Adrenal gland (tissue), 12 donors: ENCODE data around the gene CELSR2. TPM values are rescaled to one million over a fixed set of nuclear protein-coding genes. Genes with fewer than 3 reads are reported as not detected.

Experiments
- DNase-seq, 7 donors: peaks; one replicate each; pipeline ENCODE4 v3.0.0-alpha.2; 2019 to 2020
- H3K27ac ChIP-seq, 5 donors: fragments of 200-600 bp; sonication (generic) in 4 of 5; 1 replicate in 3 of 5; 2 replicates in 2 of 5; pipeline versions ENCODE4 v1.5.1 to v1.8.0; 2016 to 2020; ENCODE audit warnings: mild to moderate bottlenecking in 1 of 5
- H3K27me3 ChIP-seq: fragments of 200-600 bp; 2 replicates; pipeline ENCODE4 v1.8.0; 2021
- H3K36me3 ChIP-seq, 2 donors: fragments of 200-600 bp; replicated peaks in 1 of 2; 1 replicate in 1 of 2; 2 replicates in 1 of 2; pipeline versions ENCODE4 v1.5.1 to v1.8.0; 2018 to 2022
- H3K4me1 ChIP-seq, 2 donors: fragments of 200-600 bp; replicated peaks in 1 of 2; 1 replicate in 1 of 2; 2 replicates in 1 of 2; pipeline versions ENCODE4 v1.5.1 to v1.8.0; 2018 to 2021
- H3K4me3 ChIP-seq, 4 donors: fragments of 200-600 bp; sonication (generic) in 3 of 4; one replicate each; pipeline ENCODE4 v1.5.1; 2016 to 2018
- H3K9me3 ChIP-seq, 3 donors: fragments of 200-600 bp; sonication (generic) in 1 of 3; replicated peaks in 1 of 3; 1 replicate in 2 of 3; 2 replicates in 1 of 3; pipeline versions ENCODE4 v1.5.1 to v1.8.0; 2016 to 2021
- CTCF ChIP-seq, 6 experiments: fragments of 450-650 bp in 4 of 6; fragments of 200-600 bp in 2 of 6; sonication (generic) in 1 of 6; IDR thresholded peaks; 1 replicate in 5 of 6; 2 replicates in 1 of 6; pipeline versions ENCODE4 v1.5.1 to v1.8.0; 2016 to 2021; ENCODE audit warnings: antibody characterized with exemption in 6 of 6, mild to moderate bottlenecking in 2 of 6, moderate library complexity in 1 of 6
- POLR2A ChIP-seq, 2 donors: fragments of 450-650 bp; IDR thresholded peaks; one replicate each; pipeline ENCODE4 v1.6.1; 2017; ENCODE audit warnings: antibody characterized with exemption in 2 of 2, mild to moderate bottlenecking in 2 of 2, moderate library complexity in 1 of 2
- WGBS, 4 donors: extraction: QIAGEN DNeasy Blood & Tissue Kit in 2 of 4; methylation state at CpG; one replicate each; pipeline versions ENCODE4 v1.1.5 to v1.1.7; 2013 to 2017; 5-methylcytosine and 5-hydroxymethylcytosine counted together
- intact Hi-C, 2 donors: fragments of 100-400 bp; cut with DNase I; formaldehyde crosslinking; loops; one replicate each; pipeline versions ENCODE4 v1.14.1 to v1.15.0; 2022 to 2023
- polyA plus RNA-seq, 3 donors: library from polyadenylated mRNA; stranded (reverse); fragments of 200-250 nt in 2 of 3; fragments of 350-450 nt in 1 of 3; fragmentation: Illumina TruSeq in 1 of 3; extraction: RNeasy Lipid Tissue Mini Kit (QIAGEN cat#74804) in 1 of 3; gene quantifications; one replicate each; pipeline ENCODE4 v1.2.3, GENCODE V29; 2013 to 2014
- total RNA-seq, 9 donors: library from RNA; depleted of rRNA in 4 of 9; stranded (reverse); fragments of >200 nt in 4 of 9; fragments of 120-200 nt in 1 of 9; fragmentation: NEBNext Ultra II Directional in 1 of 9; extraction: Animal tissue kit (Norgen Biotek cat#: 25700) in 1 of 9; gene quantifications; one replicate each; pipeline versions ENCODE4 v1.1.0 to v1.2.4, GENCODE V29; 2013 to 2023
- donor health status: healthy with polysubstance abuse.
- donor health status: Bipolar disorder and iron deficiency.
- donor health status: DM: yes; HTN: yes; CAD: no.
- donor health status: DM: no; HTN: no; CAD: no.
- donor health status: DM: no; HTN: no; CAD: no.
- donor health status: DM: yes; HTN: yes; CAD: no.

Gene CELSR2
- total and polyA plus RNA-seq, 12 donors: 0.89 to 9.1 (median 5.1) TPM

- TF ChIP-seq CTCF (IDR thresholded peaks at IDR 0.05) (no peak), POLR2A (IDR thresholded peaks at IDR 0.05) (no peak)
- no peak overlapping the region for H3K27ac ChIP-seq
These were observed 9.4 kb downstream of the CELSR2 start for GRCh38 chr1:109258481-109259466.

GRCh38 chr1:109259674-109260557 lies 10.6 kb downstream of the CELSR2 start:
- Histone ChIP-seq H3K27ac (no peak overlapping the region), H3K4me1 (peaks cover 0 to 3% of the 10 kb centered on the region in 2 donors), H3K9me3 (no peaks in the 10 kb centered on the region), H3K4me3 (no peak overlapping the region), H3K27me3 (no peaks in the 10 kb centered on the region), H3K36me3 (no peaks in the 10 kb centered on the region)
- 73 to 92% (median 80%) methylated on average over 6 to 7 of the region's 7 CpGs for WGBS, 4 donors
- no peak for TF ChIP-seq CTCF (IDR thresholded peaks at IDR 0.05)
- no peak for TF ChIP-seq POLR2A (IDR thresholded peaks at IDR 0.05)
- no peak for DNase-seq
- intact Hi-C loops: loop anchor here (5.0 kb wide), 2 partner anchors 137 to 142 kb away; partner anchors contain the start of gene SORT1 (in 1 of the 2)

More at GRCh38 chr1:109258481-109259466, 9.4 kb downstream of the CELSR2 start:
- DNase-seq: peak in 1 of 7 donors; percentile 19
- Histone ChIP-seq H3K27me3 (no peaks in the 10 kb centered on the region), H3K4me3 (no peak overlapping the region), H3K4me1 (peaks cover 0 to 8% of the 10 kb centered on the region in 2 donors), H3K9me3 (no peaks in the 10 kb centered on the region), H3K36me3 (no peaks in the 10 kb centered on the region)
- WGBS, 4 donors: 89 to 91% (median 90%) methylated on average over 55 to 69 of the region's 69 CpGs
- intact Hi-C loops: no loop called here

- WGBS, 4 donors: 93 to 97% (median 93%) methylated on average over 2 to 16 of the region's 16 CpGs
- Histone ChIP-seq H3K27me3 (no peaks in the 10 kb centered on the region), H3K4me1 (no peaks in the 10 kb centered on the region), H3K27ac (no peak overlapping the region), H3K4me3 (no peak overlapping the region), H3K9me3 (no peaks in the 10 kb centered on the region), H3K36me3 (no peaks in the 10 kb centered on the region)
- intact Hi-C loops: loop anchor here (5.0 kb wide), 2 partner anchors 136 to 141 kb away; partner anchors contain the start of gene SORT1 (in 1 of the 2)
- DNase-seq: no peak
- no peak for TF ChIP-seq POLR2A (IDR thresholded peaks at IDR 0.05)
- TF ChIP-seq CTCF (IDR thresholded peaks at IDR 0.05): no peak
These were observed 11.7 kb downstream of the CELSR2 start for GRCh38 chr1:109261006-109261405.

DNA sequence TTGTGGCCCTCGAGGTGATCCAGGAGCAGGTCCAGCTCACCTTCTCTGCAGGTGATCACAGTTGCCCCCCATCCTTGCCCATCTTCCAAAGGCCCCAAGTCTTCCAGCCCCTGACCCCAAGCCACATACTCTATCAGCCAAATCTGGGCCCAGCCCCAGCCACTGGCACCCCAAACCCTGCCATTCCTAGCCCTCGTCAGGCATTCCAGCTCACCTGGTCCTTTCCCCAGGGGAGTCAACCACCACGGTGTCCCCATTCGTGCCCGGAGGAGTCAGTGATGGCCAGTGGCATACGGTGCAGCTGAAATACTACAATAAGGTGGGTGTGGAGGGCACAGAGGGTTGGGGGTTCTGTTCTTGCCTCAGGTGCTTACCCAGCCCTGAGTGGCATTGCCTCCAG lies 12.2 kb downstream of the CELSR2 start:
- TF ChIP-seq POLR2A (IDR thresholded peaks at IDR 0.05): no peak
- no peak for TF ChIP-seq CTCF (IDR thresholded peaks at IDR 0.05)
- Histone ChIP-seq H3K9me3 (no peaks in the 10 kb centered on the region), H3K4me1 (no peaks in the 10 kb centered on the region), H3K36me3 (no peaks in the 10 kb centered on the region), H3K27me3 (no peaks in the 10 kb centered on the region), H3K4me3 (no peak overlapping the region), H3K27ac (no peak overlapping the region)
- intact Hi-C loops: loop anchor here (5.0 kb wide), 2 partner anchors 136 to 141 kb away; partner anchors contain the start of gene SORT1 (in 1 of the 2)
- no peak for DNase-seq
- WGBS, 4 donors: 86 to 100% (median 88%) methylated on average over 2 to 6 of the region's 6 CpGs
